ENCODE data around the gene CEP20.

The CEP20 gene

DNA sequence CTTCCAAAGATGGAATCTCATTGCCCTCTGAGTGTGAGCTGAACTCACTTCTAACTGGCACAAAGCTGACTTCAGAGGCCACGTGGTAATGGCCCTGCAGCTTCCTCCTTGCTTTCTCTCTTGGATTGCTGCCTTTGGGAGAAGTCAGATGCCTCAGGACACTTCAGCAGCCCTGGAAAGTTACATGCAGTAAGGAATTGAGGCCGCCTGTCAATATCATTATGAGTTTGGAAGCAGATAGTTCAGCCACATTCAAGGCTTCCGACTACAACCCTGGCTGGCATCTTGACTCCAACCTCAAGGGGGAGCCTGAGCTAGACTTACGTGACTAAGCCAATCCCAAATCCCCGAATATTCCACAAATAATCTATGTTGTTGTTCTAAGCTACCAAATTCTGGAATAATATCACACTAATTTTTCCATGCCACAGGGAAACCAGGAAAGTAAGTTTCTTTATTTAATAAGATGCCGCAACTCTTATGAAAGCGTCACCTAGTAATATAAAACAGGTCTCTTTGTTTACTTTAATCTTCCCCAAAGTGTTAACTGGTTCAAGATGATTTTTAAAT lies 13.6 kb downstream of the CEP20 start:
- H3K4me1 ChIP-seq, result peaks cover 0 to 18% (median 6%) of the 10 kb centered on the region in 10 experiments; a peak in 9 of 20 replicates
- H3K9me3 ChIP-seq (replicated peaks in 1 of 11), result no peaks in the 10 kb centered on the region
- peak overlapping the region in 7 of 11 experiments; percentile 19 to 37 (median 25); a peak in 9 of 22 replicates for H3K27ac ChIP-seq
- H3K9ac ChIP-seq, result peak overlapping the region in 3 of 11 experiments; percentile 27 to 42 (median 38); a peak in 4 of 22 replicates
- no peak overlapping the region for H3K4me3 ChIP-seq
- peaks cover 61 to 91% (median 79%) of the 10 kb centered on the region in 11 experiments for H3K36me3 ChIP-seq
- 0 out of 22 replicates have a peak, but pooled peaks cover 0 to 4% (median 0%) of the 10 kb centered on the region in 11 experiments for H4K20me1 ChIP-seq
- no peak for TF ChIP-seq Cebpa-rat (IDR thresholded peaks at IDR 0.05)
- no peaks in the 10 kb centered on the region for H3K27me3 ChIP-seq
- H3K4me2 ChIP-seq, result peak overlapping the region in 6 of 11 experiments; percentile 4 to 71 (median 22); a peak in 9 of 22 replicates

DNA sequence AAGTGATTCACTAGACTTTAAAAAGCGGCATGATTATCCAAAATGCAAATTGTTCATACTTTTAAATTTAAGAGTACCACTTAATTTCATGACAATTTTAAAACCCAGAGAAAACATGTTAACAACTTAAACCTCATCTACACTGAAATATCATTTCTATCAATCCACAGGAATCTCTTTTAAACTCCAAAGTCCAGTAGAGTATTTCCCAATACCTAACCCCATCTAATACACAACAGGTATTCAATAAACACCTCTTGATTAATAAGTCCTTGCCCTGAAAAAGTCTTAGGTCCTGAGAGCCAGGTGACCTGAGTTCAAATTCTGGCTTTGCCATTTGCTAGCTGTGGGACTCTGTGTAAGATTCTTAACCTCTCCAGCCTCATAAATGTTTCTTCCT lies 14.7 kb downstream of the CEP20 start:
- H3K27ac ChIP-seq, result no peak overlapping the region
- H3K4me2 ChIP-seq, result no peak overlapping the region
- H3K9ac ChIP-seq, result no peak overlapping the region
- H3K9me3 ChIP-seq (replicated peaks in 1 of 11), result no peaks in the 10 kb centered on the region
- peaks cover 0 to 10% (median 5%) of the 10 kb centered on the region in 10 experiments; a peak in 9 of 20 replicates for H3K4me1 ChIP-seq
- no peaks in the 10 kb centered on the region for H3K27me3 ChIP-seq
- H4K20me1 ChIP-seq, result 0 out of 22 replicates have a peak, but pooled peaks cover 0 to 4% (median 0%) of the 10 kb centered on the region in 11 experiments
- TF ChIP-seq Cebpa-rat (IDR thresholded peaks at IDR 0.05), result no peak
- H3K4me3 ChIP-seq, result no peak overlapping the region
- H3K36me3 ChIP-seq, result peaks cover 69 to 91% (median 83%) of the 10 kb centered on the region in 11 experiments

DNA sequence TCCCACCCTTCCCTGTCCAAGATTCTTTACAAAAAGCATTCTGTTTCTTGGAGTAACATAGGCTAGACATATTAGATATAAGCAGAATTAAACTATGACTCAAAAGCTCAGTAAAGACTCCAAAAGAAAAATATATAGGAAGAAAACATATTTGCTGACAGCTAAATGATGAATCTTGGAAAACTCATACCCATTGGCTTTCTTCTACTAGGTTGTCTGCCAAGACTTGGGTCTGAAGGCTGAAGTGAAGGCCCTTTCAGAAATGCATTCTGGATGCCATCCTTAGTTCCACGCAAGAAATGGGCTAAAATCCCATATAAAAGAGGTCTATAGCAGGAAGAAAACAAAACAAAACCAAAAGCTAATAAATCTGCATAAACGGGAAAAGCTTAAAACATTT lies 15.1 kb downstream of the CEP20 start:
- TF ChIP-seq Cebpa-rat (IDR thresholded peaks at IDR 0.05), result no peak
- H3K27ac ChIP-seq, result no peak overlapping the region
- H4K20me1 ChIP-seq, result 0 out of 22 replicates have a peak, but pooled peaks cover 0 to 4% (median 0%) of the 10 kb centered on the region in 11 experiments
- peaks cover 68 to 91% (median 83%) of the 10 kb centered on the region in 11 experiments for H3K36me3 ChIP-seq
- no peaks in the 10 kb centered on the region for H3K27me3 ChIP-seq
- no peak overlapping the region for H3K4me3 ChIP-seq
- peaks cover 0 to 10% (median 5%) of the 10 kb centered on the region in 10 experiments; a peak in 9 of 20 replicates for H3K4me1 ChIP-seq
- H3K4me2 ChIP-seq, result no peak overlapping the region
- H3K9ac ChIP-seq, result no peak overlapping the region
- no peaks in the 10 kb centered on the region for H3K9me3 ChIP-seq (replicated peaks in 1 of 11)

DNA sequence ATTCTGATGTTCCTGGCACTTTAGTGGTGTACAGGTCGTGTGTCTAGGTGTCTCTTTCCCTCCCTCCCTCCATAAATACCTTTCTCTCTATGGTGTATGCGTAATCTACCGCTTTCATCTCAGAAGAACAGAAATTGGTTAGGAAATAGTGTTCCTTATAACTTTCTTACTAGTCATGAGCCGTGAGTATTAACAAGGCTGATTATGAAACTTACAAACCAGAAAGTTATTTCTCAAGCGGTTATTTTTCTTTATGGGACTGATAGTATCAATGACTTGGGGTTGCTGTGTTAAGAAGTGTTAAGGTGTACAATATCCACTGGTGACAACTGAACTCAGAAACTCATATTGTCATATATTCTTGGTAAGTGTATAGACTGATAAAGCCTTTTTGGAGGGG lies 18.4 kb downstream of the CEP20 start:
- peaks cover 0 to 8% (median 5%) of the 10 kb centered on the region in 10 experiments; a peak in 9 of 20 replicates for H3K4me1 ChIP-seq
- no peak overlapping the region for H3K4me2 ChIP-seq
- no peak for TF ChIP-seq Cebpa-rat (IDR thresholded peaks at IDR 0.05)
- H4K20me1 ChIP-seq, result 0 out of 22 replicates have a peak, but pooled peaks cover 0 to 4% (median 0%) of the 10 kb centered on the region in 11 experiments
- peaks cover 77 to 94% (median 88%) of the 10 kb centered on the region in 11 experiments for H3K36me3 ChIP-seq
- H3K4me3 ChIP-seq, result no peak overlapping the region
- H3K27me3 ChIP-seq, result no peaks in the 10 kb centered on the region
- H3K27ac ChIP-seq, result no peak overlapping the region
- no peak overlapping the region for H3K9ac ChIP-seq
- no peaks in the 10 kb centered on the region for H3K9me3 ChIP-seq (replicated peaks in 1 of 11)

DNA sequence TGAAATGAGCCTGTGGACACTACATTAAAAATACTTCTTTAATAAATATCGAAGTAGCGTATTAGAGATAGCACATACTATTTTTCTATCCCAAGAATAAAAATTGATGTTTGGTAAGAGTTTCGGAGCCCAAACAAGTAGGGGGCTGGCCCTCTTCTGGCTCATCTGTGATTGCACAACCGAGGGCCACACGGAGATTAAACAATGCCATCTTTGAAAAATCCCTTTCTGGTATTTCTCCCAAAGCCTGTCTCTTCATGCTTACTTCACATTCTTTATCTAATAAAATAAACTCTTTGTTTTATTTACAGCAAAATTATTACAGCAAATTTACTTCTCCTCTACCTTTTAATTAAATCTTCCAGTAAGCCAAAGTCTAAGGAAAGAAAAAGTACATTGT lies 22.0 kb downstream of the CEP20 start:
- Histone ChIP-seq H3K4me2 (no peak overlapping the region), H3K27me3 (no peaks in the 10 kb centered on the region), H4K20me1 (0 out of 22 replicates have a peak, but pooled peaks cover 0 to 4% (median 0%) of the 10 kb centered on the region in 11 experiments), H3K27ac (no peak overlapping the region), H3K9me3 (replicated peaks in 1 of 11) (no peaks in the 10 kb centered on the region), H3K9ac (no peak overlapping the region; a peak in 1 of 22 replicates), H3K36me3 (peaks cover 58 to 71% (median 65%) of the 10 kb centered on the region in 11 experiments), H3K4me1 (no peaks in the 10 kb centered on the region), H3K4me3 (no peak overlapping the region)
- TF ChIP-seq Cebpa-rat (IDR thresholded peaks at IDR 0.05), result peak in 2 of 11 experiments; percentile 16 to 40; a peak in 1 of 22 replicates

DNA sequence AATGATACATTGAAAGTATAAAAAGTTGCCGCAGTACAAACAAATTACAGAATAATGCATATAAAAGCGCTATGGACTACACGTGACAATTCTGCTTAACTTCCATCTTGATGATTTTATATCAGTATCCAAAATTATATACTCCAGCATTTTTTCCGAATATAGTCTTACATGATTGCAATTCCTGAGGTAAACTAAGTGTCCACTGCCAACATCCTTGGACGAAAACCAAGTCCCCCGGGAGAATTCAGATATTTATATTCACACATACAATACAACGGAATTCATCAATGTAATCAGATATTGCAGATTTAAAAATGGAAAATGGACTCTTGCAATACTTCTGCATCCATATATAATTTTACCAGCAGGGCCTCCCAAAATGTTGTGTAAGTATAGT lies 22.7 kb downstream of the CEP20 start:
- peaks cover 51 to 63% (median 58%) of the 10 kb centered on the region in 11 experiments for H3K36me3 ChIP-seq
- H3K27ac ChIP-seq, result no peak overlapping the region

DNA sequence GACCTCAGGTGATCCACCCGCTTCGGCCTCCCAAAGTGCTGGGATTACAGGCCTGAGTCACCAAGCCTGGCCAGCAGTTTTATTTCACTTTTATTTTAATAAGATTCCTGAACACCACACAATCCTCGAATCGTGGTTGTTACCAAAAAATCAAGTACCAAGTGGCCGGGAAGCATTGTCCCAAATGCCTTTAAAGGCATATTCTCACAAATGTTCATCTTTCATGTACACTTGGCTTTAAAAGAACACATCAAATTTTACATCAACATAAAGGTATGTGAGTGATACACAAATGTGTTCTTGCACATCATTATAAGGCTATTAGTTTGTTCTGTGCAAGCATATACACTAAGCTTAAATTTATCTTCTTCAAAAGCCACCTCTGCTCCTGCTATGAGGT lies 23.5 kb downstream of the CEP20 start:
- H4K20me1 ChIP-seq, result no peaks in the 10 kb centered on the region
- TF ChIP-seq Cebpa-rat (IDR thresholded peaks at IDR 0.05), result no peak
- no peaks in the 10 kb centered on the region for H3K9me3 ChIP-seq (replicated peaks in 1 of 11)
- no peaks in the 10 kb centered on the region for H3K4me1 ChIP-seq
- peaks cover 0 to 7% (median 3%) of the 10 kb centered on the region in 11 experiments; a peak in 12 of 22 replicates for H3K27me3 ChIP-seq
- H3K36me3 ChIP-seq, result peaks cover 43 to 55% (median 50%) of the 10 kb centered on the region in 11 experiments
- H3K4me3 ChIP-seq, result no peak overlapping the region
- no peak overlapping the region for H3K9ac ChIP-seq
- no peak overlapping the region for H3K4me2 ChIP-seq
- H3K27ac ChIP-seq, result no peak overlapping the region

More for the DNA sequence above, 22.7 kb downstream of the CEP20 start:
- Histone ChIP-seq H3K4me3 (no peak overlapping the region), H3K9ac (no peak overlapping the region), H3K27me3 (0 out of 22 replicates have a peak, but pooled peaks cover 0 to 1% (median 0%) of the 10 kb centered on the region in 11 experiments), H3K4me1 (no peaks in the 10 kb centered on the region), H3K4me2 (no peak overlapping the region), H3K9me3 (replicated peaks in 1 of 11) (no peaks in the 10 kb centered on the region), H4K20me1 (0 out of 22 replicates have a peak, but pooled peaks cover 0 to under 1% (median 0%) of the 10 kb centered on the region in 11 experiments)
- TF ChIP-seq Cebpa-rat (IDR thresholded peaks at IDR 0.05), result no peak

DNA sequence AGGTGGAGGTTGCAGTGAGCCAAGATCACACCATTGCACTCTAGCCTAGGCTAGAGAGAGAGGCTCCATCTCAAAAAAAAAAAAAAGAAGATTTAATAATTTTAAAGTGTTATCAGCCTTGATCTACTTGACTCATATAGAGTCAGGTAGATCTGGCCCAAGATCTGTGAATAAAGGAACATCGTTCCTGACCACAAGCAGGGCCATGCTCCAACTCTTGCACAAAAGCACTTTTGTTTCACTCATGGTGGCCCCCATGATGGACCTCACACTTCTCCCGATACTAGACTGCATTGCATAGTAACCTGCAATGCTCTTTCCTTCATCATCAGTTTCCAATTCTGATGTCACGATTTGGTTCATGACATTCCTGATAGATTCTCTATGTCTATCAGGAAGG lies 26.4 kb downstream of the CEP20 start:
- Histone ChIP-seq H3K36me3 (peaks cover 17 to 26% (median 21%) of the 10 kb centered on the region in 11 experiments), H3K9ac (no peak overlapping the region), H3K9me3 (replicated peaks in 1 of 11) (no peaks in the 10 kb centered on the region), H3K27ac (no peak overlapping the region), H3K4me1 (peaks cover 9 to 15% (median 13%) of the 10 kb centered on the region in 10 experiments), H3K4me3 (no peak overlapping the region), H4K20me1 (peaks cover 0 to 8% (median 4%) of the 10 kb centered on the region in 11 experiments; a peak in 8 of 22 replicates), H3K27me3 (peaks cover 24 to 36% (median 32%) of the 10 kb centered on the region in 11 experiments), H3K4me2 (no peak overlapping the region)
- no peak for TF ChIP-seq Cebpa-rat (IDR thresholded peaks at IDR 0.05)

DNA sequence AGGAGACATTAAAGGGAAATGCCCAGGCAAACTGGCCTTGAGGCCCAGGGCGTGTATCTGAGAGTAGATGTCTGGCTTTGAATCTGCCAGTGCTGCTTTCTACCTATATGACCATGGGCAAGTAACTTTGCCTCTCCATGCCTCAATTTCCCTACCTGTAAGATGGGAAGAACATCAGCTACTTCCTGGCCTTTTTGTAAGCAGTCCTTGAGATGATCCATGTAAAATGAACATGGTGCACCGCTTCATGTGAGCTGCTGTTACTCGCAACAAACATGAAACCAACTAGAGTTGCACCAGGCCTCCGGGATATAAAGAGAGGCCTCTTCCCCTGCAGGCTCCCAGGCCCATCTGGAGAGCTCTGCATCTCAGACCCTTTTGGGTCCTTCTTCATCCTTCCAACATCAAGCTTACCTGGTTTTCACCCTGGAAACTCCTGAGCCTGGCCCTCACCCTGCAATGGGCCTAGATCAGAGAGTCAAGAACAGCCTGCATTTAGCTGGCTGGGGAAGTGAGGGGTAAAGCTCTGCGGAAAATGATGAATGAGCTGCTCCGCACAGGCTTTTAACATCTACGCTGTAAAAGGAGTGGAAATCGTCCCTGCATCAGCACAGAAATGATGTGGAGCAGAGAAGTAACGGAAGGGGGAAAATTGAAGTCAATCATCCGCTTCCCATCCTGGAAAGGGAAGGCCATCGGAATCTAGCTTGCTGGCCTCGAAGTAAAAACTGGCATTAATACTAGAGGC lies 29.3 kb downstream of the CEP20 start:
- TF ChIP-seq Cebpa-rat (IDR thresholded peaks at IDR 0.05), result no peak
- Histone ChIP-seq H3K27ac (no peak overlapping the region), H3K4me2 (no peak overlapping the region)

More for the DNA sequence above, 29.3 kb downstream of the CEP20 start:
- no peaks in the 10 kb centered on the region for H3K36me3 ChIP-seq
- H4K20me1 ChIP-seq, result peaks cover 0 to 13% (median 9%) of the 10 kb centered on the region in 11 experiments; a peak in 8 of 22 replicates
- H3K9me3 ChIP-seq (replicated peaks in 1 of 11), result no peaks in the 10 kb centered on the region
- H3K4me1 ChIP-seq, result peaks cover 23 to 37% (median 33%) of the 10 kb centered on the region in 10 experiments
- H3K27me3 ChIP-seq, result peaks cover 46 to 65% (median 59%) of the 10 kb centered on the region in 11 experiments
- no peak overlapping the region for H3K4me3 ChIP-seq
- H3K9ac ChIP-seq, result no peak overlapping the region
